Measurements from ENCODE around the gene DAP3.
A peak's percentile ranks its signal among the peaks of the same experiment; 100 is the strongest.
"Not testable (repeated sequence)": the region's sequence is repeated elsewhere in the genome, so short reads cannot be mapped to it uniquely, and the experiment has no call there.

DNA sequence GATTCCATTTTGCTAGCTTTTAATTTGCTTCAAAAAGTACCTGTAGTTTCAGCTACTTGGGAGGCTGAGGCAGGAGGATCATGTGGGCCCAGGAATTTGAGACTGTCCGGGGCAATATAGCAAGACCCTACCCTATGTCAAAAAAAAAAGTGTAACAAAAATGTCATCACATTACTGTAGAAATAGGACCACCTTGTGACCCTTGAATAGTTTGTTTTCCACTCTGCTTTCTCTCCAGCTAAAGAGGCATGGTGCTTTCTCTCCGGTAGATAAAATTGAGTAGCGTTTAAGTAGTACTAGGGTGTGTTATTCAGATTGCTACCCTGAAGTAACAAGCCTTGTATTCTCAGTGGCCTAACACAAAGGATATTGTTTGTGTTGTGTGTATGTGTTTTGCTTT is 23.7 kb downstream of the DAP3 start:
- not testable (repeated sequence) for TF ChIP-seq PBX2 (CRISPR knock-in tag; IDR thresholded peaks at IDR 0.05); ZNF678 (CRISPR knock-in tag; IDR thresholded peaks at IDR 0.05); NBN (conservative IDR thresholded peaks at IDR 0.05); BRCA1 (CRISPR knock-in tag; IDR thresholded peaks at IDR 0.05); GABPA (IDR thresholded peaks at IDR 0.05; ENCODE audit: low read depth, low read length); GABPA (CRISPR knock-in tag; IDR thresholded peaks at IDR 0.05; ENCODE audit: low read depth); POLR2A (IDR thresholded peaks at IDR 0.05; ENCODE audit: insufficient read depth in 1 of 2, low read depth in 2 of 2, low read length in 2 of 2); KDM5B (CRISPR knock-in tag; IDR thresholded peaks at IDR 0.05; ENCODE audit: borderline replicate concordance); RNF2 (conservative IDR thresholded peaks at IDR 0.05; ENCODE audit: low read depth); ZNF33A (CRISPR knock-in tag; IDR thresholded peaks at IDR 0.05; ENCODE audit: borderline replicate concordance); MAFK (conservative IDR thresholded peaks at IDR 0.05 in 1 of 2, IDR thresholded peaks at IDR 0.05 in 1 of 2; ENCODE audit: low read length in 2 of 2)
- peak; percentile 98 for TF ChIP-seq ZNF121 (CRISPR knock-in tag; IDR thresholded peaks at IDR 0.05)
